ENCODE data around the gene SPECC1.

DNA sequence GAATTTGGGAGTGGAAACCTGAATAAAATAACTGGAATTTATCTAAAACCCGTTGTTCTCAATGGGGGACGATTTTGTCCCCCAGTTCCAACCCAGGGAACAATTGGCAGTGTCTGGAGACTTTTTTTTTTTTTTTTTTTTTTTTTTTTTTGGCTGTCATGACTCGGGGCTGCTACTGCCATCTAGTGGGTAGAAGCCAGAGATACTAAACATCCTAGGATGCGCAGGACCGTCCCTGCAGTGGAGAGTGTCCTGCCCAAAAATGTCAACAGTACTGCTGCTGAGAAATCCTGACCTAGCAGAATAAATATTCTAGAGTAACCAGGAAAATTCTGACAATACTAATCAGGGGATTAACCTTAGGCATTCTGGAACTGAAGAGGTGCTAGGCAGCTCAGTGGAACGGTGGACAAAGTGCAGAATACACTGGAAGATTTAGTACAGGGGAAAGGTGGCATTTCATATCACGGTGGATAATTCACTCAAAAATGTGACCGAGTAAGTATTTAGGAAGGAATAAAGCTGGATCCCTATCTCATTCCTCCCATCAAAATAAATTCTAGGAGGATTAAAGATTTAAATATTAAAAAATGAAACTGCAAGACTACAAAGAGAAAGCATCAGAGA is 107.6 kb downstream of the SPECC1 start:
- TF ChIP-seq POLR2A (IDR thresholded peaks at IDR 0.05) = no peak
- TF ChIP-seq, protein P1, sequence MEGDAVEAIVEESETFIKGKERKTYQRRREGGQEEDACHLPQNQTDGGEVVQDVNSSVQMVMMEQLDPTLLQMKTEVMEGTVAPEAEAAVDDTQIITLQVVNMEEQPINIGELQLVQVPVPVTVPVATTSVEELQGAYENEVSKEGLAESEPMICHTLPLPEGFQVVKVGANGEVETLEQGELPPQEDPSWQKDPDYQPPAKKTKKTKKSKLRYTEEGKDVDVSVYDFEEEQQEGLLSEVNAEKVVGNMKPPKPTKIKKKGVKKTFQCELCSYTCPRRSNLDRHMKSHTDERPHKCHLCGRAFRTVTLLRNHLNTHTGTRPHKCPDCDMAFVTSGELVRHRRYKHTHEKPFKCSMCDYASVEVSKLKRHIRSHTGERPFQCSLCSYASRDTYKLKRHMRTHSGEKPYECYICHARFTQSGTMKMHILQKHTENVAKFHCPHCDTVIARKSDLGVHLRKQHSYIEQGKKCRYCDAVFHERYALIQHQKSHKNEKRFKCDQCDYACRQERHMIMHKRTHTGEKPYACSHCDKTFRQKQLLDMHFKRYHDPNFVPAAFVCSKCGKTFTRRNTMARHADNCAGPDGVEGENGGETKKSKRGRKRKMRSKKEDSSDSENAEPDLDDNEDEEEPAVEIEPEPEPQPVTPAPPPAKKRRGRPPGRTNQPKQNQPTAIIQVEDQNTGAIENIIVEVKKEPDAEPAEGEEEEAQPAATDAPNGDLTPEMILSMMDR (IDR thresholded peaks at IDR 0.05) = peak in 1 of 3 donors; percentile 29

All from lower leg skin (tissue), 3 donors.